ENCODE results near the gene SLC13A4. TPM values are rescaled to one million over a fixed set of nuclear protein-coding genes. Genes with fewer than 3 reads are reported as not detected.
"Not testable (repeated sequence)": the region's sequence is repeated elsewhere in the genome, so short reads cannot be mapped to it uniquely, and the experiment has no call there.

Gene SLC13A4
- total RNA-seq, 1 donor: 0.36 TPM

- Histone ChIP-seq H3K36me3 (ENCODE audit: insufficient read depth, low read length) (no peaks in the 10 kb centered on the region), H2AFZ (ENCODE audit: low read length) (peak overlapping the region; percentile 80), H3K79me2 (ENCODE audit: insufficient read depth, low read length) (peaks cover 60% of the 10 kb centered on the region), H4K20me1 (ENCODE audit: insufficient read depth, low read length) (no peaks in the 10 kb centered on the region), H3K4me1 (ENCODE audit: insufficient read depth, low read length) (peaks cover 63% of the 10 kb centered on the region), H3K27me3 (ENCODE audit: insufficient read depth, low read length) (no peaks in the 10 kb centered on the region), H3K4me2 (ENCODE audit: insufficient read depth, low read length) (peak overlapping the region; percentile 80), H3K9me3 (ENCODE audit: low read depth, low read length) (no peaks in the 10 kb centered on the region), H3K4me3 (ENCODE audit: insufficient read depth, low read length) (peak overlapping the region; percentile 54), H3K27ac (ENCODE audit: low read depth, low read length) (peak overlapping the region; percentile 99)
- no peak for DNase-seq (ENCODE audit: insufficient read length, low spot score, missing footprints)
- no peak for TF ChIP-seq CTCF (IDR thresholded peaks at IDR 0.05; ENCODE audit: extremely low read depth, low read depth, low read length)
Observed at GRCh38 chr7:135743907-135744731, 16.1 kb upstream of the SLC13A4 start.

- Histone ChIP-seq H3K9me3 (ENCODE audit: low read depth, low read length) (no peaks in the 10 kb centered on the region), H2AFZ (ENCODE audit: low read length) (peak overlapping the region; percentile 50), H3K36me3 (ENCODE audit: insufficient read depth, low read length) (no peaks in the 10 kb centered on the region), H3K79me2 (ENCODE audit: insufficient read depth, low read length) (peaks cover 59% of the 10 kb centered on the region), H3K4me1 (ENCODE audit: insufficient read depth, low read length) (peaks cover 49% of the 10 kb centered on the region), H4K20me1 (ENCODE audit: insufficient read depth, low read length) (no peaks in the 10 kb centered on the region), H3K27me3 (ENCODE audit: insufficient read depth, low read length) (no peaks in the 10 kb centered on the region), H3K27ac (ENCODE audit: low read depth, low read length) (peak overlapping the region; percentile 20), H3K4me2 (ENCODE audit: insufficient read depth, low read length) (no peak overlapping the region), H3K4me3 (ENCODE audit: insufficient read depth, low read length) (no peak overlapping the region)
- TF ChIP-seq CTCF (IDR thresholded peaks at IDR 0.05; ENCODE audit: extremely low read depth, low read depth, low read length): no peak
- no peak for DNase-seq (ENCODE audit: insufficient read length, low spot score, missing footprints)
Observed at GRCh38 chr7:135742371-135742770, 14.4 kb upstream of the SLC13A4 start.

GRCh38 chr7:135741905-135742304 is 13.9 kb upstream of the SLC13A4 start:
- Histone ChIP-seq H3K79me2 (ENCODE audit: insufficient read depth, low read length) (peaks cover 58% of the 10 kb centered on the region), H2AFZ (ENCODE audit: low read length) (peak overlapping the region; percentile 50), H3K4me3 (ENCODE audit: insufficient read depth, low read length) (no peak overlapping the region), H3K9me3 (ENCODE audit: low read depth, low read length) (no peaks in the 10 kb centered on the region), H3K27me3 (ENCODE audit: insufficient read depth, low read length) (no peaks in the 10 kb centered on the region), H4K20me1 (ENCODE audit: insufficient read depth, low read length) (no peaks in the 10 kb centered on the region), H3K4me1 (ENCODE audit: insufficient read depth, low read length) (peaks cover 48% of the 10 kb centered on the region), H3K36me3 (ENCODE audit: insufficient read depth, low read length) (no peaks in the 10 kb centered on the region), H3K27ac (ENCODE audit: low read depth, low read length) (peak overlapping the region; percentile 20), H3K4me2 (ENCODE audit: insufficient read depth, low read length) (no peak overlapping the region)
- no peak for DNase-seq (ENCODE audit: insufficient read length, low spot score, missing footprints)
- TF ChIP-seq CTCF (IDR thresholded peaks at IDR 0.05; ENCODE audit: extremely low read depth, low read depth, low read length): no peak

GRCh38 chr7:135740889-135741288 is 12.9 kb upstream of the SLC13A4 start:
- H3K36me3 ChIP-seq (ENCODE audit: insufficient read depth, low read length): peaks cover 7% of the 10 kb centered on the region
- peak overlapping the region; percentile 14 for H2AFZ ChIP-seq (ENCODE audit: low read length)
- DNase-seq (ENCODE audit: insufficient read length, low spot score, missing footprints): no peak
- no peaks in the 10 kb centered on the region for H4K20me1 ChIP-seq (ENCODE audit: insufficient read depth, low read length)
- no peak overlapping the region for H3K4me3 ChIP-seq (ENCODE audit: insufficient read depth, low read length)
- H3K9me3 ChIP-seq (ENCODE audit: low read depth, low read length): no peaks in the 10 kb centered on the region
- no peaks in the 10 kb centered on the region for H3K27me3 ChIP-seq (ENCODE audit: insufficient read depth, low read length)
- peaks cover 65% of the 10 kb centered on the region for H3K79me2 ChIP-seq (ENCODE audit: insufficient read depth, low read length)
- no peak for TF ChIP-seq CTCF (IDR thresholded peaks at IDR 0.05; ENCODE audit: extremely low read depth, low read depth, low read length)
- H3K4me2 ChIP-seq (ENCODE audit: insufficient read depth, low read length): no peak overlapping the region
- peaks cover 40% of the 10 kb centered on the region for H3K4me1 ChIP-seq (ENCODE audit: insufficient read depth, low read length)
- H3K27ac ChIP-seq (ENCODE audit: low read depth, low read length): no peak overlapping the region

GRCh38 chr7:135737306-135737647 is 9.3 kb upstream of the SLC13A4 start:
- not testable (repeated sequence) for H3K27me3 ChIP-seq (ENCODE audit: insufficient read depth, low read length); DNase-seq (ENCODE audit: insufficient read length, low spot score, missing footprints); H3K27ac ChIP-seq (ENCODE audit: low read depth, low read length); H2AFZ ChIP-seq (ENCODE audit: low read length); H3K4me3 ChIP-seq (ENCODE audit: insufficient read depth, low read length); H3K4me1 ChIP-seq (ENCODE audit: insufficient read depth, low read length); H3K9me3 ChIP-seq (ENCODE audit: low read depth, low read length); H3K4me2 ChIP-seq (ENCODE audit: insufficient read depth, low read length); H4K20me1 ChIP-seq (ENCODE audit: insufficient read depth, low read length)
- peaks cover 16% of the 10 kb centered on the region for H3K36me3 ChIP-seq (ENCODE audit: insufficient read depth, low read length)
- H3K79me2 ChIP-seq (ENCODE audit: insufficient read depth, low read length): peaks cover 65% of the 10 kb centered on the region
